Common myeloid progenitor, CD34-positive (primary cell): ENCODE measurements around the gene CAPN5.

ENCODE experiments used
- CTCF ChIA-PET: fragments of 350-600 bp; sonication (Branson Sonifier 250); formaldehyde crosslinking; loops from one replicate; lab custom pipeline; 2021; ENCODE audit warnings: antibody characterized with exemption; lab: Charles Lee
- POLR2A ChIA-PET: fragments of 350-600 bp; sonication (Branson Sonifier 250); formaldehyde crosslinking; loops from one replicate; lab custom pipeline; 2021; ENCODE audit warnings: antibody characterized with exemption; lab: Charles Lee
- DNase-seq, 3 donors: peaks; one replicate each; pipeline versions ENCODE4 v3.0.0 to v3.0.0-alpha.2; 2013
- H3K27ac ChIP-seq, 2 experiments: 1 replicate in 1 of 2; 2 replicates in 1 of 2; pipeline ENCODE4 v1.7.0; 2013; ENCODE audit warnings: inconsistent platforms in 2 of 2, low read length in 2 of 2, mild to moderate bottlenecking in 2 of 2, low read depth in 1 of 2, moderate library complexity in 1 of 2; ENCODE audit not compliant: severe bottlenecking in 2 of 2, insufficient read depth in 1 of 2, poor library complexity in 1 of 2
- H3K27me3 ChIP-seq, 5 experiments: replicated peaks in 2 of 5; 1 replicate in 3 of 5; 2 replicates in 2 of 5; pipeline versions ENCODE4 v1.6.1 to v1.7.0; 2013; ENCODE audit warnings: low read length in 4 of 5, mild to moderate bottlenecking in 2 of 5, moderate library complexity in 2 of 5, inconsistent platforms in 1 of 5; ENCODE audit not compliant: insufficient read depth in 5 of 5, control insufficient read depth in 4 of 5
- H3K36me3 ChIP-seq, 4 experiments: 1 replicate in 2 of 4; 2 replicates in 2 of 4; pipeline versions ENCODE4 v1.6.1 to v1.7.0; 2013; ENCODE audit warnings: low read length in 3 of 4, control low read depth in 1 of 4, mild to moderate bottlenecking in 1 of 4; ENCODE audit not compliant: control insufficient read depth in 4 of 4, insufficient read depth in 4 of 4
- H3K4me1 ChIP-seq, 4 experiments: 1 replicate in 3 of 4; 2 replicates in 1 of 4; pipeline versions ENCODE4 v1.6.1 to v1.7.1; 2013; ENCODE audit warnings: low read length in 3 of 4, mild to moderate bottlenecking in 3 of 4, control low read depth in 1 of 4, inconsistent platforms in 1 of 4, moderate library complexity in 1 of 4; ENCODE audit not compliant: control insufficient read depth in 4 of 4, insufficient read depth in 4 of 4; ENCODE audit errors: control extremely low read depth in 1 of 4
- H3K4me3 ChIP-seq, 7 experiments: 1 replicate in 4 of 7; 2 replicates in 3 of 7; pipeline versions ENCODE4 v1.5.1 to v1.7.0; 2013; ENCODE audit warnings: mild to moderate bottlenecking in 7 of 7, low read length in 6 of 7, moderate library complexity in 6 of 7, inconsistent platforms in 2 of 7, low read depth in 2 of 7, control low read depth in 1 of 7; ENCODE audit not compliant: insufficient read depth in 4 of 7, control insufficient read depth in 1 of 7; ENCODE audit errors: extremely low read depth in 1 of 7
- H3K9me3 ChIP-seq, 5 experiments: 1 replicate in 4 of 5; 2 replicates in 1 of 5; pipeline versions ENCODE4 v1.6.1 to v1.7.1; 2013; ENCODE audit warnings: low read length in 4 of 5, mild to moderate bottlenecking in 2 of 5, inconsistent platforms in 1 of 5, low read depth in 1 of 5, moderate library complexity in 1 of 5; ENCODE audit not compliant: control insufficient read depth in 4 of 5, insufficient read depth in 2 of 5; ENCODE audit errors: control extremely low read depth in 1 of 5
- WGBS: methylation state at CpG from one replicate; pipeline ENCODE4 v1.1.5; 2013; ENCODE audit not compliant: insufficient coverage; 5-methylcytosine and 5-hydroxymethylcytosine counted together

CAPN5 gene

DNA sequence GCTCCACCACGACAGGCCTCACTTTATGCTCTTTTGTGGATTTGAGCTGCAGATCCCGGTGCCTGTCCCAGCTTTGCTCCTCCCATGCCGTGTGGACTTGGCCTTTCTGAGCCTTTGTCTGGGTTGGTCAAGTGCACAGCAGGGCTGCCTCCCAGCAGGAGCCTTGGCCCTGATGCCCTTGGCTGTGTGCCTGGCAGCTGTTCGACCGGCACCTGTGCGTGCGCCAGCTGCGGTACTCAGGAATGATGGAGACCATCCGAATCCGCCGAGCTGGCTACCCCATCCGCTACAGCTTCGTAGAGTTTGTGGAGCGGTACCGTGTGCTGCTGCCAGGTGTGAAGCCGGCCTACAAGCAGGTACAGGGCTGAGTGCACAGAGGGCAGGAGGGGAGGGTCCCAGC lies 107.8 kb downstream of the CAPN5 start:
- ChIA-PET CTCF (interaction anchor here (0.9 to 3.6 kb wide), 8 partner anchors 9 to 83 kb away, joined by 3 to 14 read pairs (median 6); partner anchors contain the start of gene MYO7A), POLR2A (no interaction called here)
- H3K27me3 ChIP-seq = no peaks in the 10 kb centered on the region
- H3K4me1 ChIP-seq = peaks cover 2 to 36% (median 31%) of the 10 kb centered on the region in 4 experiments
- H3K27ac ChIP-seq = no peak overlapping the region
- DNase-seq = no peak
- no peaks in the 10 kb centered on the region for H3K36me3 ChIP-seq
- no peaks in the 10 kb centered on the region for H3K9me3 ChIP-seq
- no peak overlapping the region for H3K4me3 ChIP-seq
- WGBS = over 99% methylated on average over 16 of the region's 16 CpGs

DNA sequence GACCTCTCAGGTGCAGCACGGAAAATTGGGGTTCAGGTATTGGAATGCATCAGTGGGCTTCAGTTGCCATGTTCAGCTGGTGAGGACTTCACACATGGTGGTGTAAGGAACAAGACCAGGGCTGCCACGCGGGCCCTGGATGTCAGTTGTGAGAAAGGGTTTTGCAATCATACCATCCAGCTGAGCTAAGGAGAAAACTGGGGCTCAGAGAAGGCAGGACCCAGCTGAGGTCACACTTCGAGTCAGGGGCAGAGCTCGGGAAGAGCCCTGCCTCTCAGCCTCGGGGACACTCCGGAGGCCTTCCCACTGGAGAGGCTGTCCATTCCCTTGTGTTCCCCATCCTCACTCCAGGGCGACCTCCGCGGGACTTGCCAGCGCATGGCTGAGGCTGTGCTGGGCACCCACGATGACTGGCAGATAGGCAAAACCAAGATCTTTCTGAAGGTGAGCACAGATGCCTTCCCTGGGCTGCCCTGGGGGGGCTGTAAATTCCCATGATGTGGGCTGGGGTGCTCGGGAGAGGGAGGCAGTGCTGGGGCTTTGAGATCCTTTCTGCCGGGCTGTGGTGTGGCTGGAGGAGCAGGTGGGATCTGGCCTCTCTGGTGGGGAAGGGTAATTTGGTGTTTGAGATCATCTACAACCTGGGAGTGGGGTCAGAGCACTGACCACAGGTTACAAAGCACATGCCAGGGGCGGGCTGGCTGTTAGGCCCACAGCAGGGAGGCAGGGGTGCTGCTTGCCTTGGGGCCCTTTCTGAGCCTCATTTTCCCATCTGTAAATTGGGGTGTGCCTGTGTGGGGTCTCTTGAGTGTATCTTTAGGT lies 108.5 kb downstream of the CAPN5 start:
- Histone ChIP-seq H3K4me1 (peaks cover 2 to 36% (median 31%) of the 10 kb centered on the region in 4 experiments), H3K9me3 (no peaks in the 10 kb centered on the region), H3K36me3 (no peaks in the 10 kb centered on the region), H3K4me3 (no peak overlapping the region), H3K27ac (no peak overlapping the region), H3K27me3 (no peaks in the 10 kb centered on the region)
- ChIA-PET POLR2A (no interaction called here), CTCF (interaction anchor here (0.9 to 5.2 kb wide), 10 partner anchors 9 to 84 kb away, joined by 3 to 33 read pairs (median 8); partner anchors contain the start of gene MYO7A)
- DNase-seq = peak in 1 of 3 donors; percentile 28
- 84% methylated on average over 11 of the region's 15 CpGs for WGBS
